ENCODE data around the gene TTLL6. TPM values are rescaled to one million over a fixed set of nuclear protein-coding genes. Genes with fewer than 3 reads are reported as not detected.
"Not testable (repeated sequence)": the region's sequence is repeated elsewhere in the genome, so short reads cannot be mapped to it uniquely, and the experiment has no call there.

Gene TTLL6
- total RNA-seq, 4 donors from 2014 or later, result under 0.01 to 1.1 (median 0.29) TPM; not detected in 1

- intact Hi-C loops (cut with DNase I), result no loop called here
- no peak for DNase-seq (ENCODE audit: extremely low spot score)
- Histone ChIP-seq H3K4me1 (peaks cover 12 to 28% (median 20%) of the 10 kb centered on the region in 4 donors), H3K36me3 (no peaks in the 10 kb centered on the region), H3K9me3 (no peaks in the 10 kb centered on the region), H3K27me3 (peaks cover 16 to 100% (median 78%) of the 10 kb centered on the region in 4 donors), H3K4me3 (no peak overlapping the region), H3K27ac (replicated peaks in 1 of 4) (no peak overlapping the region)
- TF ChIP-seq POLR2A (IDR thresholded peaks at IDR 0.05; ENCODE audit: low read depth), result no peak
- TF ChIP-seq POLR2AphosphoS5 (IDR thresholded peaks at IDR 0.05), result no peak
- no peak for TF ChIP-seq EP300 (IDR thresholded peaks at IDR 0.05)
- no peak for TF ChIP-seq CTCF (IDR thresholded peaks at IDR 0.05)
- WGBS, result 16% methylated on average over 22 of the region's 24 CpGs
Measured at GRCh38 chr17:48718227-48718760, 98.7 kb downstream of the TTLL6 start.

GRCh38 chr17:48717367-48718226, 99.4 kb downstream of the TTLL6 start:
- Histone ChIP-seq H3K27me3 (peaks cover 15 to 100% (median 71%) of the 10 kb centered on the region in 4 donors), H3K4me3 (no peak overlapping the region), H3K27ac (replicated peaks in 1 of 4) (no peak overlapping the region), H3K4me1 (peaks cover 12 to 21% (median 16%) of the 10 kb centered on the region in 4 donors), H3K36me3 (no peaks in the 10 kb centered on the region), H3K9me3 (no peaks in the 10 kb centered on the region)
- WGBS, result 9% methylated on average over 10 of the region's 10 CpGs
- intact Hi-C loops (cut with DNase I), result no loop called here
- no peak for DNase-seq (ENCODE audit: extremely low spot score)
- TF ChIP-seq CTCF (IDR thresholded peaks at IDR 0.05) (no peak), POLR2AphosphoS5 (IDR thresholded peaks at IDR 0.05) (no peak), EP300 (IDR thresholded peaks at IDR 0.05) (no peak), POLR2A (IDR thresholded peaks at IDR 0.05; ENCODE audit: low read depth) (no peak)

GRCh38 chr17:48716549-48716948, 100.5 kb downstream of the TTLL6 start:
- H3K4me3 ChIP-seq; DNase-seq (ENCODE audit: extremely low spot score); H3K9me3 ChIP-seq; H3K36me3 ChIP-seq; intact Hi-C loops (cut with DNase I); H3K27ac ChIP-seq (replicated peaks in 1 of 4): not testable (repeated sequence)
- peaks cover 12 to 20% (median 16%) of the 10 kb centered on the region in 4 donors for H3K4me1 ChIP-seq
- WGBS, result 87% methylated on average over 3 of the region's 3 CpGs
- H3K27me3 ChIP-seq, result peaks cover 7 to 100% (median 61%) of the 10 kb centered on the region in 4 donors

- H3K4me1 ChIP-seq, result peaks cover 12 to 20% (median 16%) of the 10 kb centered on the region in 4 donors
- peaks cover 7 to 100% (median 53%) of the 10 kb centered on the region in 4 donors for H3K27me3 ChIP-seq
- no peak overlapping the region for H3K4me3 ChIP-seq
- intact Hi-C loops (cut with DNase I), result no loop called here
- WGBS, result 42% methylated on average over 5 of the region's 5 CpGs
- no peak for DNase-seq (ENCODE audit: extremely low spot score)
- H3K9me3 ChIP-seq, result no peaks in the 10 kb centered on the region
- TF ChIP-seq POLR2AphosphoS5 (IDR thresholded peaks at IDR 0.05), result no peak
- no peak for TF ChIP-seq EP300 (IDR thresholded peaks at IDR 0.05)
- TF ChIP-seq CTCF (IDR thresholded peaks at IDR 0.05), result no peak
- no peak for TF ChIP-seq POLR2A (IDR thresholded peaks at IDR 0.05; ENCODE audit: low read depth)
- no peak overlapping the region for H3K27ac ChIP-seq (replicated peaks in 1 of 4)
- H3K36me3 ChIP-seq, result no peaks in the 10 kb centered on the region
Measured at GRCh38 chr17:48715496-48716399, 101.3 kb downstream of the TTLL6 start.

Small RNAs within 50 kb of the gene (small RNA-seq; reads per million reads assigned to genes)
- gene COX6B1P2, result 0 reads per million in 3 donors
- 0 reads per million in 3 donors for gene MIR3185
- gene RF02132, result 0 reads per million in 3 donors
- gene RF02133, result 0 reads per million in 3 donors
- gene RN7SL125P, result 0 reads per million in 3 donors

Other genes starting within 250 kb of the TTLL6 start
- 1 to 10 TPM; 3.5 to 8.3 (median 5.0) TPM for gene HOXB4, start 238.9 kb downstream of the TTLL6 start, total RNA-seq
- 10 to 100 TPM; 10.8 to 34.9 (median 28.7) TPM for gene HOXB3, start 227.0 kb downstream of the TTLL6 start, total RNA-seq
- under 1 TPM; 0.17 to 0.83 (median 0.36) TPM for gene HOXB5, start 223.4 kb downstream of the TTLL6 start, total RNA-seq
- 1 to 10 TPM; 2.2 to 5.4 (median 2.9) TPM for gene HOXB6, start 212.2 kb downstream of the TTLL6 start, total RNA-seq
- gene HOXB7, start 206.2 kb downstream of the TTLL6 start, total RNA-seq, result 1 to 10 TPM in 1 of 4 donors, under 1 TPM in 3; 0.52 to 1.7 (median 0.66) TPM
- not detected for gene HOXB8, start 201.9 kb downstream of the TTLL6 start, total RNA-seq
- gene HOXB9, start 190.9 kb downstream of the TTLL6 start, total RNA-seq, result not detected
- gene PRAC1, start 94.7 kb downstream of the TTLL6 start, total RNA-seq, result not detected
- gene PRAC2, start 94.0 kb downstream of the TTLL6 start, total RNA-seq, result not detected
- gene HOXB13, start 88.5 kb downstream of the TTLL6 start, total RNA-seq, result not detected
- gene CALCOCO2, start 13.8 kb upstream of the TTLL6 start, total RNA-seq, result 100 to 1,000 TPM; 157 to 210 (median 183) TPM
- 10 to 100 TPM; 62.5 to 93.9 (median 72.9) TPM for gene ATP5MC1, start 75.6 kb upstream of the TTLL6 start, total RNA-seq
- gene UBE2Z, start 91.2 kb upstream of the TTLL6 start, total RNA-seq, result 10 to 100 TPM; 46.4 to 76.4 (median 62.9) TPM
- gene SNF8, start 127.6 kb upstream of the TTLL6 start, total RNA-seq, result 10 to 100 TPM; 80.6 to 97.1 (median 92.3) TPM
- not detected for gene GIP, start 151.4 kb upstream of the TTLL6 start, total RNA-seq
- gene IGF2BP1, start 180.2 kb upstream of the TTLL6 start, total RNA-seq, result not detected

Measured in esophagus muscularis mucosa (tissue), 4 donors.